Activated T-cell treated with anti-CD3 and anti-CD28 coated beads, Interleukin-2, amount 50 U/mL, for 4 hours (primary cell): ENCODE results near the gene ELANE. TPM values are rescaled to one million over a fixed set of nuclear protein-coding genes. Genes with fewer than 3 reads are reported as not detected.
"Not testable (repeated sequence)": the region's sequence is repeated elsewhere in the genome, so short reads cannot be mapped to it uniquely, and the experiment has no call there.

Experiments used
- ATAC-seq, 2 donors: fragments of 200-7000 bp; cut with Tn5 transposase; one replicate each; pipeline ENCODE4 v1.10.0; 2021
- DNase-seq: peaks from one replicate; pipeline ENCODE4 v3.0.0-alpha.2; 2020
- H3K27me3 Mint-ChIP-seq: one replicate; pipeline ENCODE4 v1.8.0; 2021; ENCODE audit warnings: low read depth, mixed read lengths
- H3K36me3 Mint-ChIP-seq: one replicate; pipeline ENCODE4 v1.8.0; 2022; ENCODE audit warnings: mixed read lengths; ENCODE audit not compliant: insufficient read depth
- H3K4me1 Mint-ChIP-seq: one replicate; pipeline ENCODE4 v1.8.0; 2021; ENCODE audit warnings: low read depth, mixed read lengths
- H3K4me3 Mint-ChIP-seq: one replicate; pipeline ENCODE4 v1.8.0; 2021; ENCODE audit warnings: mild to moderate bottlenecking, moderate library complexity, mixed read lengths
- H3K9me3 Mint-ChIP-seq: one replicate; pipeline ENCODE4 v1.8.0; 2021; ENCODE audit warnings: mixed read lengths
- total RNA-seq, 3 donors: library from RNA; stranded (reverse); gene quantifications; one replicate each; pipeline ENCODE4 v1.2.1, GENCODE V29; 2021

The ELANE gene
- total RNA-seq, 3 donors from 2014 or later, result not detected

- H3K4me3 Mint-ChIP-seq, result no peak overlapping the region
- no peaks in the 10 kb centered on the region for H3K4me1 Mint-ChIP-seq
- H3K27me3 Mint-ChIP-seq, result peaks cover 19% of the 10 kb centered on the region
- no peaks in the 10 kb centered on the region for H3K36me3 Mint-ChIP-seq
- ATAC-seq (no peak), DNase-seq (no peak)
- no peaks in the 10 kb centered on the region for H3K9me3 Mint-ChIP-seq
Measured at GRCh38 chr19:823565-824121, 28.5 kb upstream of the ELANE start.

- no peaks in the 10 kb centered on the region for H3K9me3 Mint-ChIP-seq
- no peak overlapping the region for H3K4me3 Mint-ChIP-seq
- H3K36me3 Mint-ChIP-seq, result no peaks in the 10 kb centered on the region
- H3K27me3 Mint-ChIP-seq, result peaks cover 19% of the 10 kb centered on the region
- no peaks in the 10 kb centered on the region for H3K4me1 Mint-ChIP-seq
- no peak for DNase-seq
- ATAC-seq, result no peak
Measured at GRCh38 chr19:824885-825284, 27.2 kb upstream of the ELANE start.

- H3K36me3 Mint-ChIP-seq, result no peaks in the 10 kb centered on the region
- peaks cover 19% of the 10 kb centered on the region for H3K27me3 Mint-ChIP-seq
- ATAC-seq (no peak), DNase-seq (no peak)
- H3K9me3 Mint-ChIP-seq, result no peaks in the 10 kb centered on the region
- no peaks in the 10 kb centered on the region for H3K4me1 Mint-ChIP-seq
- H3K4me3 Mint-ChIP-seq, result no peak overlapping the region
Measured at GRCh38 chr19:825897-826644, 26.0 kb upstream of the ELANE start.

- no peak for ATAC-seq
- Mint-ChIP-seq H3K27me3 (peaks cover 19% of the 10 kb centered on the region), H3K4me1 (no peaks in the 10 kb centered on the region), H3K4me3 (no peak overlapping the region), H3K36me3 (no peaks in the 10 kb centered on the region), H3K9me3 (no peaks in the 10 kb centered on the region)
- DNase-seq, result no peak
Measured at GRCh38 chr19:827314-827709, 24.8 kb upstream of the ELANE start.

GRCh38 chr19:827710-828321, 24.3 kb upstream of the ELANE start, which contains the start of gene AZU1:
AZU1 (plus strand) TSS chr19:827837; CDS start chr19:827847, 10 bp downstream.
- Mint-ChIP-seq H3K36me3 (no peaks in the 10 kb centered on the region), H3K4me1 (no peaks in the 10 kb centered on the region), H3K4me3 (no peak within 1 kb of the TSS), H3K27me3 (peaks cover 15% of the 10 kb centered on the region), H3K9me3 (no peaks in the 10 kb centered on the region)
- ATAC-seq, result no peak
- DNase-seq, result no peak

- H3K27me3 Mint-ChIP-seq, result peaks cover 3% of the 10 kb centered on the region
- no peak overlapping the region for H3K4me3 Mint-ChIP-seq
- DNase-seq (no peak), ATAC-seq (no peak)
- no peaks in the 10 kb centered on the region for H3K36me3 Mint-ChIP-seq
- no peaks in the 10 kb centered on the region for H3K4me1 Mint-ChIP-seq
- H3K9me3 Mint-ChIP-seq, result no peaks in the 10 kb centered on the region
Measured at GRCh38 chr19:829129-829758, 22.9 kb upstream of the ELANE start.

- ATAC-seq (no peak), DNase-seq (no peak)
- H3K36me3 Mint-ChIP-seq, result no peaks in the 10 kb centered on the region
- peaks cover 7% of the 10 kb centered on the region for H3K27me3 Mint-ChIP-seq
- H3K4me3 Mint-ChIP-seq, result no peak overlapping the region
- no peaks in the 10 kb centered on the region for H3K4me1 Mint-ChIP-seq
- H3K9me3 Mint-ChIP-seq, result no peaks in the 10 kb centered on the region
Measured at GRCh38 chr19:831407-832369, 20.4 kb upstream of the ELANE start.

- Mint-ChIP-seq H3K27me3 (peaks cover 13% of the 10 kb centered on the region), H3K36me3 (no peaks in the 10 kb centered on the region), H3K4me1 (no peaks in the 10 kb centered on the region), H3K9me3 (no peaks in the 10 kb centered on the region), H3K4me3 (no peak overlapping the region)
- ATAC-seq, result no peak
- no peak for DNase-seq
Measured at GRCh38 chr19:834216-834615, 17.9 kb upstream of the ELANE start.

- peaks cover 13% of the 10 kb centered on the region for H3K27me3 Mint-ChIP-seq
- H3K4me3 Mint-ChIP-seq, result no peak overlapping the region
- DNase-seq (no peak), ATAC-seq (no peak)
- H3K9me3 Mint-ChIP-seq, result no peaks in the 10 kb centered on the region
- no peaks in the 10 kb centered on the region for H3K4me1 Mint-ChIP-seq
- no peaks in the 10 kb centered on the region for H3K36me3 Mint-ChIP-seq
Measured at GRCh38 chr19:835210-835810, 16.8 kb upstream of the ELANE start.

- DNase-seq (no peak), ATAC-seq (no peak)
- Mint-ChIP-seq H3K4me3 (no peak within 1 kb of the TSS), H3K27me3 (peaks cover 36% of the 10 kb centered on the region), H3K9me3 (no peaks in the 10 kb centered on the region), H3K36me3 (no peaks in the 10 kb centered on the region), H3K4me1 (peaks cover 3% of the 10 kb centered on the region)
Measured at GRCh38 chr19:840519-841206, 11.4 kb upstream of the ELANE start, which contains the start of gene PRTN3. PRTN3 (plus strand) TSS chr19:840999; CDS start chr19:841009, 10 bp downstream.

GRCh38 chr19:842802-843179, 9.3 kb upstream of the ELANE start:
- not testable (repeated sequence) for ATAC-seq, H3K4me1 Mint-ChIP-seq, DNase-seq, H3K4me3 Mint-ChIP-seq, H3K36me3 Mint-ChIP-seq, H3K9me3 Mint-ChIP-seq
- peaks cover 38% of the 10 kb centered on the region for H3K27me3 Mint-ChIP-seq

GRCh38 chr19:843180-843835, 8.8 kb upstream of the ELANE start:
- no peaks in the 10 kb centered on the region for H3K9me3 Mint-ChIP-seq
- H3K4me3 Mint-ChIP-seq, result no peak overlapping the region
- DNase-seq, result no peak
- peak; percentile 25 to 53 for ATAC-seq
- peaks cover 41% of the 10 kb centered on the region for H3K27me3 Mint-ChIP-seq
- H3K4me1 Mint-ChIP-seq, result peaks cover 3% of the 10 kb centered on the region
- no peaks in the 10 kb centered on the region for H3K36me3 Mint-ChIP-seq
